GM18907 (cell line): ENCODE measurements around the gene FARSB.
A peak's percentile ranks its signal among the peaks of the same experiment; 100 is the strongest.

Experiments
- ATAC-seq: cut with Tn5 transposase; IDR thresholded peaks from one replicate; pipeline ENCODE4 v1.9.1; 2021; ENCODE audit warnings: mild to moderate bottlenecking, moderate library complexity; ENCODE audit not compliant: unreplicated experiment

Gene FARSB

DNA sequence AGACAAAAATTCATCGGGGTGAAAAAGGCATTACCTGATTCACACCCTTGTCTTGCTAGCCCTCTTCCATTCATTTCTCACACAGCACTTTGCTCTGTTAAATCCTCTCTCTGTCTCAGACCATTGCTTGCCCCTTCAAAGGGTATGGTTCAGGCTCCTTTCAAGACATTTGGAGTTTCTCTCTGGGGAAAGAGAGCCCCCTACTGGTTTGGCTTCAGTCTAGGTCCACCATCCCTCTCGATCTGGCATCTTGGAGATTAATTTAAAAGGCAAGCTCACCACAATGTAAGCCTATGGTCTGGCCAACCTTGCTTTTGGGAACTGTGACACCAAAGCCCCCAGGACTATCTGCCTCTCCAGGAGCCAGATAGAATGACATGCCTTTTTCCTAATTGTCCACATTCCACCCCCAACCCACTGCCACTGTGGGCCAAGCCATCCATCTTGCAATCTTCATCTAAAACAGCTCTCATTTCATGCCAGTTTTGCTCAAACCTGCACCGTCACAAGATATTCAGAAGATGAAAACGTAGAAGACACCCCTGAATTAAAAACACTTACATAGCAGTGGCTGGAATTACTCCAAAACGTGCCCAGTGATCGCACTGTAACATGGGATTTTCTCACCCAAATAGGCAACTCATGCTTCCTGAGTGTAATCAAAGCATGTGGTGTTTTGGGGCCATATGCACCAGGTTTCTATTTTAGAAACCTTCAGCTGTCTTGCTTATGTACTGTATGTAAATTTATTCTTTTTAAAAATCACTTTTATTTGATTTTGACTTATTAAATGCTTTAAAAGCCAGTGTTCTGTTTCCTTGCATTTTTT is 93.9 kb downstream of the FARSB start:
- peak; percentile 81 for ATAC-seq

- ATAC-seq: no peak
Observed at GRCh38 chr2:222561151-222561550, 94.7 kb downstream of the FARSB start.

GRCh38 chr2:222554517-222554916 is 101.4 kb downstream of the FARSB start:
- ATAC-seq: no peak

GRCh38 chr2:222548992-222549391 is 106.9 kb downstream of the FARSB start:
- ATAC-seq: no peak

- ATAC-seq: no peak
Observed at GRCh38 chr2:222547083-222547482, 108.8 kb downstream of the FARSB start.

GRCh38 chr2:222545823-222546795 is 109.8 kb downstream of the FARSB start:
- ATAC-seq: no peak

- no peak for ATAC-seq
Observed at GRCh38 chr2:222544661-222545060, 111.2 kb downstream of the FARSB start.

- ATAC-seq: peak; percentile 52
Observed at GRCh38 chr2:222538535-222538934, 117.4 kb downstream of the FARSB start.

- no peak for ATAC-seq
Observed at GRCh38 chr2:222535477-222535876, 120.4 kb downstream of the FARSB start.

GRCh38 chr2:222532315-222532714 is 123.6 kb downstream of the FARSB start:
- ATAC-seq: no peak

GRCh38 chr2:222526480-222527277 is 129.2 kb downstream of the FARSB start:
- no peak for ATAC-seq

DNA sequence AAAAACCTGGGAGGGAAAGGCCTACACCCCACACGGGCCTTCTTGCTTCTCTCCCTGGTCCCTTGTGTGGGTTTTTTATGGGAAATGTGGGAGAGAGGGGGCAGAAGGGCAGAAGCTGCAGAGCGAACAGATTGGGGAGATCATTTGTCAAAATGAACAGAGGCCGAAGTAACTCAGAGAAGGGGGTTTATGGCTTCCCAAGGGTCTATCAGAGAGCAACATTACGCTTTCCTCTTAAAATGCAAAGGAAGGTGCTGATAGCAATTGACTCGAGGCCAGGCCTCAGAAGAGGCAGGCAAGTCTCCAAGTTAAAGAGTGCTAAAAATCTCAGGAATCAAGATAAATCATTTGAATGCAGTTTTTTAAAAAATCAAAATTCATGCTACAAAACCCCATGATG is 130.1 kb downstream of the FARSB start:
- ATAC-seq: no peak

DNA sequence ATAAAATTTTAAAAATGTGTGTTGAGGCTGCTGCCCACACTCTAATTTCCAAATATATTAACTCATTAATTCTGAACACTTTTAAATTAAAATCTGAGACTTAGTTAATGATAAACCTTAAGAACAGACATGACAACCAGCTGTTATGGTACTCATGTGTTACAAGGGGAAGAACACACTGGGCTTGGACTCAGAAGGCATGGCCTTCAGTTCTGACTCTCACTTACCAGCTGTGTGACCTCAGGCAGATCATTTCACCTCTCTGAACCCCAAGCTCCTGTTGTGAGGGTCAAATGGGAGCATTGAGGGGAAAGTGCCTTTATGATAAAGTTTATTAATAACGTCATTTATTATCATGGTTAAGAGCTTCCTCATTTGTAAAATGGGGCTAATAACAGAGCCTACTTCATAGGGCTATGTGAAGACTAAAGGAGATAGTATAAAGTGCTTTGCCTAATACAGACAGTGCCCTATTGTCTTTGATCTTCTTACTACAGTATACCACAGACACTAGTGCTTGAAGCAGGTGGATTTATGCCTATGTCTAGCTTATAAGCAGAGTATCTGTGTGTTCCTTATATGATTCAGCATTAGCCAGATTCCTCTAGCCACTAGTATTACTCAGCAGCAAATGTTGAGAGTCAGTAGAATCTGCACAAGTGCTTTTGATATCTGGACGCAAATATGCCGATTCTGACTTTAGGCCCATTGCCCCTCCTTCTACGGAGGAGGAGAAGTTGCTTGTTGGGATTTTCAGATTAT is 131.9 kb downstream of the FARSB start:
- peak; percentile 79 for ATAC-seq

GRCh38 chr2:222522082-222522481 is 133.8 kb downstream of the FARSB start:
- ATAC-seq: no peak

DNA sequence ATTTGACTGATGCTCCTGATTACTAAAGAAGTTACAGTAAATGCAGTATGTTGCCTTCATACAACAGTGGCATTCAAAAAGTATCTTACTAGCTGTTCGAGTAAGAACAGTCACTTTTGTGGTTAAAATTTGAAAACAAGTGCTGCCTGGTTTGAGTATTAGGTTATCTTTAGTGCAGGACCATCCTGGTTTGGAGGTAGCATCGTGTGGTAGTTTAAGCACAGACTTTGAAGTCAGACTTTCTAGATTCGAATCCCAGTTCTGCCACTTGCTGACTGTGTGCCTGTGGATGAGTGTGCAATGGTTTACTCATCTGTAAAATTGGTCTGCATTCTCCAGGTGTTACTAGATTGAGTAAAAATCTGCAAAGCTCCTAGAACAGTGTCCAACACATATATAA is 134.8 kb downstream of the FARSB start:
- ATAC-seq: peak; percentile 69
